CD4-positive, alpha-beta T cell treated with Interleukin-1 beta for 1 hour (primary cell): ENCODE data around the gene DHODH.
"Not testable (repeated sequence)": the region's sequence is repeated elsewhere in the genome, so short reads cannot be mapped to it uniquely, and the experiment has no call there.

Experiments used
- DNase-seq, 2 donors: peaks; one replicate each; pipeline ENCODE4 v3.0.0-alpha.2; 2020 to 2022

The DHODH gene

DNA sequence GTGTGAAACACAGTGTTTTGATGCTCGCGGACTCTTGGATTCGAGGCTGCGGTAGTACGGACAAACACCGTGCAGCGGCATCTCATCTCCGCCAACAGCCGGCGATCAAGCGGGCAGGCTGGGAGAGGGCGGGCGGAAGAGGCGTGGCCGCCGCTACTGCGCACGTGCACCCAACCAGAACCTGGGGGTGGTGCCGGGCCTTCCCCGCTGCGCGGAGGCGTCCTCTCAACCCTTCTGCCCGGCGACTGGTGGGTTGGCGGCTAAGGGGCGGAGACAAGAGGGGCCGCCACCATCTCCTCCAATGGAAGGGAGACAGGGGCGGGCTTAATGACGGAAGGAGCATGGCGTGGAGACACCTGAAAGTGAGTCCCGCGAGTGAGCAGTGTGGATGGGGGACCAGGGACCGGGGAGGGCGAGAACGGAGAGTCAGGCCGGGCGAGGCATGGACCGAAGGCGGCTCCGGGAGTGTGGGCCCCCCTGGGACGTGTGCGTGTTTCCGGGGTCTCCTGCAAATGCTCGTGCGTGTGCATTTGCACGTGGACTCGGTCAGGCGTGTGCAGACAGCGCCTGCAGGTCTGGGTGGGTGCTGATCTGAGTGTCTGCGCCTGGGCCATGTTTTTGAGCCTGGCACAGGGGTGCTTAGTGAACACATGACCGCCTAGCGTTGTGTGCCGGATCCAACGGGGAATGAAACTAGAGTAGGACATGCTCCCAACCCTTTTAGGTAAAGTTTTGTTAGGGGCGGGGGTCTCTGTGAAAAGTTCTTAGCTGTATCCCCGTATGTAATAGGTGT, at the start of gene DHODH:
DHODH (plus strand) TSS at position 321 of the 793 bp plus-strand sequence; CDS start at position 342, 21 bp downstream.
- DNase-seq, result peak; percentile 98

DNA sequence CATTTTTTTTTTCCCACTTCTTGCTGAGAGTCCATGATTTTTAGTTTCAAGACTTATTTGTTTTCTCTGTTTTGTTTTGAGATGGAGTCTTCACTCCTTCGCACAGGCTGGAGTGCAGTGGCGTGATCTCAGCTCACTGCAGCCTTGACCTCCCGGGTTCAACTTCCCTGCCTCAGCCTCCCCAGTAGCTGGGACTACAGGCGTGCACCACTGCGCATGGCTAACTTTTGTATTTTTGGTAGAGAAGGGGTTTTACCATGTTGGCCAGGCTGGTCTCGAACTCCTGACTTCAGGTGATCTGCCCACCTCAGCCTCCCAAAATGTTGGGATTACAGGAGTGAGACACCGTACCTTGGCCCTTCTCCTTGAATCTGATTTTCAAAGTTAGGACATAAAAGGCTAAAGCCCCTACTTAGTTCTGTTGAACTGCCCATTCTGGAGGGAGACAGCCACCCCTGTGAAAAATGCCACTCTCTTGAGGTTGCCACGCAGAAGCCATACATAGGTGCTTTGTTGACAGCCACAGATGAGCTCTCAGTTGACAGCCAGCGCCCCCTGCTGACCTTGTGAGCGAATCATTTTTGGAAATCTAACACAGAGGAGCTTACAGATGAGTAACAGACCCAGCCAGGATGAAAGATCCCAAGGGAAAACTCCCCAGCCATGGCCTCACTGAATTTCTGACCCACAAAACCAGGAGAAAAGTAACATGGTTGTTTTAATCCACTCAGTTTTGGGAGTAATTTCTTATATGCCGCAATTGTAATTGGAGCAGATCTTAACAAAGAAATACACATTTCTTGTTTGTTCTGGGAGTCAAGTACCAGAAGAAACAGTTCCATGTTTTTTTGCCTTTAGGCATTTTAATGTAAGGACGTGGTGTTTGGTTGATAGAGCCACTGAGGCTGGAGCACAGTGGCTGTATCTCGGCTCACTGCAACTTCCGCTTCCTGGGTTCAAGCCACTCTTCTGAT, 47.2 kb upstream of the DHODH start:
- peak; percentile 79 to 80 for DNase-seq

DNA sequence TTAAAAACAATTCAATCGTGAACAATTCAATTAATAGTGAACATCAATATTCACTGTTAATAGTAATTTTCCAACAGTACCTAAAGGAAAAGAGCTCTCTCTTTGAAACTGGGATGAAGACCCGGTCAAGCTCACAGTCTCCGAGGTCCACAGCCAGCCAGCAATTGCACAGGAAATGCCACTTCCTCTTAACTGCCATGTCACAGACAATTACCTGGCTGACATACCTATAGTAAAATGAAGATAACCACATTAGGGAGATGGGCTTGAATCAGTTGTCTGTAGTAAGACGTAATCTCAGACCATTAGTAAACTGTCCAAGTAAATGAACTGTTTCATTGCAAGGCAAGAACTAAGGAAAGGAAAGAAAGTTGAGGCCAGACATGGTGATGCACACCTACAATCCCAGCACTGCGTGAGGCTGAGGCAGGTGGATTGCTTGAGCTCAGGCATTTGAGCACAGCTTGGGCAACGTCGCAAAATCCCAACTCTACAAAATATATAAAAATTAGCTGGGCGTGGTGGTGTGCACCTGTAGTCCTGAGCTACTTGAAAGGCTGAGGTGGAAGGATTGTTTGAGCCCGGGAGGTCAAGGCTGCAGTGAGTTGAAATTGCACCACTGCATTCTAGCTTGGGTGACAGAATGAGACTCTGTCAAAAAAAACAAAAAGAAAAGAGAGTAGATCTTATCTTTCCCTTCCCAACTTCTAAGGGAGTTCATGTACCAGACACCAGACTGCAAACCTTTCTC, 45.2 kb upstream of the DHODH start:
- no peak for DNase-seq

DNA sequence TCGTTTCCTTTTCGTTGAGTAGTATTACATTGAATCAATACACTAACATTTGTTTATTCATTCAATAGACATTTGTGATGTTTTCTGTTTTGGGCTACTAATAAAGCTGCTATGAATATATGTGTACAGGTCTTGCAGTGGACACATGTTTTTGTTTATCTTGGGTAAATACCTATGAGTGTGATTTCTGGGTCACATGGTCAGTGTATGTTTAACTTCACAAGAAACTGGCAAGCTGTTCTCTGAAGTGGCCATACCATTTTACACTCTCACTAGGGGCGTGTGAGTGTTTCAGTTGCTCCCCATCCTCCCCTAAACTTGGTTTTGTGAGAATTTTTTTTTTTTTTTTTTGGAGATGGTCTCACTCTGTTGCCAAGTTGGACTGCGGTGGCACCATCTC, 43.3 kb upstream of the DHODH start:
- DNase-seq, result no peak

DNA sequence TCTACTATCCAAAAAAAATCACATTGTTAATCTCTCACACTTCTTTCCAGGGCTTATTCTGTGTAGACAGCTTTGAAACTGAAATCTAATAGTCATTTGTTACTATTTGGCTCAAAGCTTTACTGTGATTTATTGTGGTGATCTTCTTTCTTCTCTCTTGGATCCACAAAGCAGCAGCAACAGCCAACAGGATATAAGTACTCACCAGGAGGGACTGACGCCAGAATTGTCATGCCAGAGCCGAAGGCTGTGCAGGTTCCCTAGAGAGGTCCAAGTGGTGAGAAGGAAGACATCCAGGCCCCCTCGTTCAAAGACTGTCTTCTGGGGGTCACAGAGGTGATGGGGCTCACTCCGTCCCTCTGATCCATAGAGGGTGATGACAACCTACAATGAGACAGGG, 41.6 kb upstream of the DHODH start:
- no peak for DNase-seq

DNA sequence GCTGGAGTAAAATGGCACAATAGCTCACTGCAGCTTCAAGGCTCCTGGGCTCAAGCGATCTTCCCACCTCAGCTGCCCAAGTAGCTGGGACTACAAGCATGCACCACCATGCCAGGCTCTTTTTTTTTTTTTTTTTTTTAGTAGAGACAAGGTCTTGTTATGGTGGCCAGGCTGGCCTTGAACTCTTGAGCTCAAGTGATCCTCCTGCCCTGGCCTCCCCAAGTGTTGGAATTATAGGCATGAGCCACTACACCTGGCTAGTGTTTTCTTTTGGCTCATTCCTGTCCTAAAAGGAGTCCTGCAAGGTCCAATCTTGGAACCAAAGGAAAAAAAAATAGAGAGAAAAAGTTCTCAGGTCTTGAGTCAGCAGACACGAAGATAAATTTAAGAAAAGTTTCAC, 39.2 kb upstream of the DHODH start:
- no peak for DNase-seq

DNA sequence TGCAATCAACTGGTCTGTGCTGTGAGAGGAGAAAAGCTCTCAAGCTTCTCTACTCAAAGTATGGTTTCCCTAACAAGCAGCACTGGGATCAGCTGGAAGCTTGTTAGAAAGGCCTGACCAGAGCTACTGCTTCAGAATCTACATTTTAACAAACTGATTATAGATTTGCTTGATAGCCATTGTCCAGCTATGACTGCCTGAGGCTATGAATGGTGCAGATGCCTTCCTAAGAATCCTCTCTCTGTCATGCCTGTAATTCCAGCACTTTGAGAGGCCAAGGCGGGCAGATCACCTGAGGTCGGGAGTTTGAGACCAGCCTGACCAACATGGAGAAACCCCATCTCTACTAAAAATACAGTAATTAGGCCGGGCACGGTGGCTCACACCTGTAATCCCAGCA, 37.0 kb upstream of the DHODH start:
- no peak for DNase-seq

DNA sequence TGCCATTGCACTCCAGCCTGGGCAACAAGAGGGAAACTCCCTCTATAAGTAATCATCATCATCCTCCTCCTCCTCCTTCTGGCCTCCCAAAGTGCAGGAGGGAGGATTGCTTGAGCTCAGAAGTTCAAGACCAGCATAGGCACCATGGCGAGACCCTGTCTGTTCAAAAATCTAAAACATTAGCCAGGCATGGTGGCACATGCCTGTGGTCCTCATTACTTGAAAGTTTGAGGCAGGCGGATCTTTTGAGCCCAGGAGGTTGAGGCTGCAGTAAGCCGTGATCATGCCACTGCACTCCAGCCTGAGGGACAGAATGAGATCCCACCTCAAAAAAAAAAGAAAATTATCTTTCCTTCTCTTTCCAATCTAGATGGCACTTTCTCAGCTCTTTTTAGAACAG, 36.2 kb upstream of the DHODH start:
- DNase-seq, result no peak

DNA sequence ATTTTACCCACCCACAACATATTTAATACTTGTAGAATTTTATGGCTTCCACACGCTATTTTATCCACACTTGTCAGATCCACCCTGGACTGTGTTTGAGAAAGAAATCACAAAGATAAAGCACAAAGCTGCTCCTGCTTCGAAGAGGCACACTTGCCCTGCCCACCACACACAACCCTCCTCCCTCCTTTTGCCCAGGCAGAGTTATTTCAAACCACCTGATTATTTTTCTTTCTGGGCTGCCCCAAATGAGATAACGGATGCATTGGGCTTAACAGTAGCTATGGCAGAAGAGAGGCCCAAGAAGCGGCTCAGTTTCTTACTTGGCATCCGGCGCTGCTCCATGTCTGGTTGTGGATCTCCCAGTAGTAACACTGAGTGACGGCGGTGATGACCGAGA, 35.5 kb upstream of the DHODH start:
- DNase-seq, result no peak

DNA sequence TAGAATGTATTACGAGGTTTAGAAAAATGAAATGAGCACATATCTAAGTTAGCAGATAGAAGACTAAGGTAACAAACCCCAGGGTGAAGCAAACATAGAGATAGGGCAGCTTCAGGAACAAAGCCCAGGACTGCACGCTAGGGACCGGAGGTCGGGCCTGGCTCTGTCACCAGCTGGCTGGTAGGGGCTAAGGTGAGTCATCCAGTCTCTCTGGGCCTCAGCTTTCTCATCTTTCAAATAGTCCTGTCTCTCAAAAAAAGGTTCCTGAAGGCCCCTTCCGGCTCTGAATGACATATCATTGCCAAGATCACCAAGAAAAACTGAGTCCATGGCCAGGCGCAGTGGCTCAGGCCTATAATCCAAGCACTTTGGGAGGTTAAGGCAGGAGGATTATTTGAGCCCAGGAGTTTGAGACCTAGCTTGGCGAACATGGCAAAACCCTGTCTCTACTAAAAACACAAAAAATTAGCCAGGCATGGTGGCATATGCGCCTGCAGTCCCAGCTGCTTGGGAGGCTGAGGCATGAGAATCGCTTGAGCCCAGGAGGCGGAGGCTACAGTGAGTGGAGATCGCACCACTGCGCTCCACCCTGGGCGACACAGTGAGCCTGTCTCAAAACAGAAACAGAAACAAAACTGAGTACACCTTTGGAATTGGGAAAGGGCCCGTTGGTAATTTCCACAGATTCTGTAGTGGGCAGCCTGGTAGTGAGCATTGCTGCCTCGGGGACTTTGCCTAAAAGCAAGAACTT, 34.3 kb upstream of the DHODH start:
- DNase-seq, result no peak

DNA sequence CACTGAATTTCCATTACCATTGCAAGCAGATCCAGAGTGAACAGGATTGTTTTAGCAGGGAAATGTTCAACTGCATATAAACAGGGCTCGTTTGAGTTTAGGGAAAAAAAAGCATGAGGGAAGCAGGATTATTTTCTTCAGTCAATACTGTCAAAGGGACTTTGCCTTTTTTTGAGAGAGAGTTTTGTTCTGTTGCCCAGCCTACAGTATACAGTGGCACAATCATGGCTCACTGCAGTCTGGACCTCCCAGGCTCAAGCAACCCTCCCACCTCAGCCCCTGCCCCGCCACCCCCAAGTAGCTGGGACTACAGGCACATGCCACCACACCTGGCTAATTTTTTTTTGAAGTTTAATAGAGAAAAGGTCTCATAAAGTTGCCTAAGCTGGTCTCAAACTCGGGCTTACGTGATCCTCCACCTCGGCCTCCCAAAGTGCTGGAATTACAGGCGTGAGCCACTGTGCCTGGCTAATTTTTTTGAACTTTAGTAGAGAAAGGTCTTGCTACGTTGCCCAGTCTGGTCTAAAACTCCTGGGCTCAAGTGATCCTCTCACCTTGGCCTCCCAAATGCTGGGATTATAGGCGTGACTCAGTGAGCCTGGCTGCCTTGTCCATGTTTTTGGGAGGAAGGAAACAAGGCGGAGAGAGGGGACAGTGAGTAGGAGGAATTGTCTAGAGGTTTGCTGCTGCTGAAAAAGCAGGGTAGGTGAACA, 23.1 kb upstream of the DHODH start:
- DNase-seq, result no peak

DNA sequence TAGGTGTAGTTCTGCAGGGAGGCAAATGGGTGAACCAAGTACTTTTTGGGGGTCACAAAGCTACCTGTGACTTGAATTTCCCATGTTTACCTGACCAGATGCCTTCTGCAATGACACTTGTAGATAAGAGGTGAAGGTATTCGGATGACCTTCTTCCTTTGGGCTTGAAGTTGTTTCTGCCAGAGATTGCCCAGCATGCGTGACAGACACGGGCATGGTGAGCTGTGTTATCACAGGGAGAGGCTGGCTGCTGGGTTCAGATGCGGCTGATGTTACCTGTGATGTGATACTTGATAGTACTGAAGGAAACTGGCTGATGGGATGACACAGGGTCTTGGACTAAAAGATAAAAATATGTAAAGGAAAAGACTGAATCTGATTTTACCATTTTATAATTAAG, 22.4 kb upstream of the DHODH start:
- no peak for DNase-seq

DNA sequence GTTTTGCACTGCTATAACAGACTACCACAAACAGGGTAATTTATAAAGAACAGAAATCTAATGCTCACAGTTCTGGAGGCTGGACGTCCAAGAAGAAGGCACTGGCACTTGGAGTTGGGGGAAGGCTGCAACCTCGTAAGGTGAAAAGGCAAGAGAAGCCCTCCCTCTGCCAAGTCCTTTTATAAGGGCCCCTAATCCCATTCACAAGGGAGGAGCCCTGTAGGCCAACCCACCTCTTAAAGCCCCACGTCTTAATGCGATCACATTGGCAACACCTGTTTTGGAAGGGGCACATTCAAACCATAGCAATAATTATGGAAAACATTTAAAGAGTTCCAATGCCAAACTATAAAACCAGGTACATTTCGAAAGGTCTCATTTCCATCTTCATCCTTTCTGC, 13.5 kb upstream of the DHODH start:
- DNase-seq, result no peak

DNA sequence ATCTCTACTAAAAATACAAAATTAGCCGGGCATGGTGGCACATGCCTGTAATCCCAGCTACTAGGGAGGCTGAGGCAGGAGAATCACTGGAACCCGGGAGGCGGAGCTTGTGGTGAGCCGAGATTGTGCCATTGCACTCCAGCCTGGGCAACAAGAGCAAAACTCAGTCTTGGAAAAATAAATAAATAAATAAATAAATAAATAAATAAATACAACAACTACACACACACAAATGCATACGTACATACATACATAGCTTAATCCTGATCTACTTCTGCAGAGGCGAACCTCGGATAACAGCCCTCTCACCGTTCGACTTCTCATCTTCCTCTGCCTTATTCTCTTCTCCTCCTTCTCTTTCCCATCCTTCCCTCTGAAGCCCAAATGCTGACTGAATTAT, 11.0 kb upstream of the DHODH start:
- DNase-seq, result not testable (repeated sequence)

DNA sequence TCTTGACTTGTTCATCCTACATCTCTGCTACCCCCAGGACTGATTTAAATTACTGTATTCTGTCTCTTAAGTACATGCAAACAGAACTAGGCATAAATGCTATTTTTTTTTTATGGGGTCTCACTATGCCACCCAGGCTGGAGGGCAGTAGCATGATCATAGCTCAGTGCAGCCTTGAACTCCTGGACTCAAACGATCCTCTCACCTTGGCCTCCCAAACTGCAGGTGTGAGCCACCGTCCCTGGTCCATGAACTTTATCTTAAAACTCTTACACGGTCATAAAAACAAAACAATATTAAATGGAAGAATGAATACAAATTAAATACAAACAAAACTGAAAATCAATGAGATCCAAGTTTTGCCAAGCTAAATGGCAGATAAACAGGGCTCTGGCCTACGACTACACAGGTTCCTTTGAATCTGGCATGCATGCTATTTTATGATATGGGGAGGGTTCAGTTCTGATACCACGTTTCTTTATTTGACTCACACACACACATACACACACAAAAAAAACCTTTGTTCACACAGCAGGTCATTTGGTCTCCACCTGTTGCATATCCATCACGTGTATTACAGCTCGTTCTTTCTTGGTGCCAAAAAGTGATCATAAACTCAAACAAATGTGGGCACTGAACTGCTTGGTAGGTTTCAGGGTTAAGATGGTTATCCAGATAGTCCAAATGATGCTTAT, 7.2 kb upstream of the DHODH start:
- no peak for DNase-seq

DNA sequence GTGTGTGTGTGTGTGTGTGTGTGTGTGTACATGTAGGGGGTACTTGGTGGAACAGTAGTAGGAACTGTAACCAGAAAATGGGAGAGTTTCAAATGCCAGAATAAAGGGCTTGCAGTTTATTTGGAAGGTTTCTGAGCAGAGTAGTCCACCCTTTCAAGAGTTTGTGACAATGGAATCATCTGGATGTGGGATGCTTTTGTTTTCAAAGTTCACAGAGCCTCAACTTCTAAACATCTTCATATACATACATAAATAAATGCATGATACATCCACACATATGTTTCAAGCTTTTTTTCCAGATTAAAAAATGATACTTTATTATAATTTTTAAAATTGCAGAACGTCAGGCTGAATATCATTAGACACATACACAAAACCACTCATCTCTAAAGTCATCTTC, 5.9 kb upstream of the DHODH start:
- DNase-seq, result no peak

DNA sequence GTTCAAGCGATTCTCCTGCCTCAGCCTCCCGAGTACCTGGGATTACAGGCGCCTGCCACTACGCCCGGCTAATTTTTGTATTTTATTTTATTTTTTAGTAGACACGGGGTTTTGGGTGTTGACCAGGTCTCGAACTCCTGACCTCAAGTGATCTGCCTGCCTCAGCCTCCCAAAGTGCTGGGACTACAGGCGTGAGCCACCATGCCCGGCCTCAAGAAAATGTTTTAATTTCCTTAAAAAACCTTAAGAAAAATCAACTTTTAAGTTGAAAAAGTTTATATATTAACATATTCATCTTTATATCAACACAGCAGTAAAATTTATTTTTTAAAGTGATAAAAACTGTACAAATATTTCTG, 500 bp upstream of the DHODH start:
- not testable (repeated sequence) for DNase-seq

DNA sequence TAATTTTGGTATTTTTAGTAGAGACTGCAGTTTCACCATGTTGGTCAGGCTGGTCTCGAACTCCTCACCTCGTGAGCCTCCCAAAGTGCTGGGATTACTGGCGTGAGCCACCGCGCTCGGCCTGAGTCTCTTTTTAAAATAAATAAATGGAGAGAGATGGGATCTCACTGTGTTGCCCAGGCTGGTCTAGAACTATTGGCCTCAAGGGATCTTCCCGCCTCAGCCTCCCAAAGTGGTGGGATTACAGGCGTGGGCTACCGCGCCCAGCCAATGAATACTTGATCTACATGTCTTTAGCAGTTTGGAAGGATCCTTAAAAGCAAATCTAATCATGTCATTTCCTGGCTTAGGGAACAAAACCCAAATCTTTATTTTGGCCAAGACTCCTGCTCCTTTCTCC, 1.2 kb downstream of the DHODH start:
- DNase-seq, result no peak

DNA sequence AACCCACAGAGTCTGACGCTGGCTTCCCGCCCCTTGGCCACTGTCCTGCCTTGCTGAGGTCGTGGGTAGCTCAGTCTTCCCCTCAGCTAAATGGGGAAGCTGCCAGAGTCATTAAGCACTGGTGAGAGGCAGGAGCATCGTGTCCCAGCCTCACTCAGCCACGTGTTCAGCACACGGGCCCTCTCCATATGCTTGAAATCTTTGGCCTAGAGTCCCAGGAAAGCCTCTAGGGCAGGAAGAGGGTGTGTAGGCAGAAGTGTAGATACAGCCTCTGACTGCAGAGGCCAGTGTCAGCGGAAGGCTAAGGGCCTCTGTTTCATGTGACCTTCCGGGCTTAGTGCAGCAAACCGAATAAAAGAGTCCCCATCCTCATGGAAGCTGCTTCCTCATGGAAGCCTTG, 4.1 kb downstream of the DHODH start:
- DNase-seq, result no peak

DNA sequence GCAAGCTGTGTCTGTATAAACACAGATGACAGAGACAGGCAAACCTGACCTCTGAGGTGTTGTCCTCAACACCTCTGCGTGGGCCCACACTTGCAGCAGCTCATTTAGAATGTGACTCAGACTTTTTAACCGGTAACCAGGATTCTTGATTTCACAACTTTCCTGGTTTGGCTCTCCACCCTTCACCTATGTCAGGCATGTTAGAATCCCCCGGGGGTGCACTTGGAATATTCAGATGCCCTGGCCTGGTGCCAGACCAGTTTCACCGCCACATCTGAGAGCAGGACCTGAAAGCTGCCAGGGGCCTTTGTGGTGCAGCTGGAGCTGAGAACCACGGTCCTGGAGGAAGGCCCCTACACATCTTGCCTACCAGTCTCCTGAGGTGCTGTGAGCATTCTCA, 4.8 kb downstream of the DHODH start:
- no peak for DNase-seq

DNA sequence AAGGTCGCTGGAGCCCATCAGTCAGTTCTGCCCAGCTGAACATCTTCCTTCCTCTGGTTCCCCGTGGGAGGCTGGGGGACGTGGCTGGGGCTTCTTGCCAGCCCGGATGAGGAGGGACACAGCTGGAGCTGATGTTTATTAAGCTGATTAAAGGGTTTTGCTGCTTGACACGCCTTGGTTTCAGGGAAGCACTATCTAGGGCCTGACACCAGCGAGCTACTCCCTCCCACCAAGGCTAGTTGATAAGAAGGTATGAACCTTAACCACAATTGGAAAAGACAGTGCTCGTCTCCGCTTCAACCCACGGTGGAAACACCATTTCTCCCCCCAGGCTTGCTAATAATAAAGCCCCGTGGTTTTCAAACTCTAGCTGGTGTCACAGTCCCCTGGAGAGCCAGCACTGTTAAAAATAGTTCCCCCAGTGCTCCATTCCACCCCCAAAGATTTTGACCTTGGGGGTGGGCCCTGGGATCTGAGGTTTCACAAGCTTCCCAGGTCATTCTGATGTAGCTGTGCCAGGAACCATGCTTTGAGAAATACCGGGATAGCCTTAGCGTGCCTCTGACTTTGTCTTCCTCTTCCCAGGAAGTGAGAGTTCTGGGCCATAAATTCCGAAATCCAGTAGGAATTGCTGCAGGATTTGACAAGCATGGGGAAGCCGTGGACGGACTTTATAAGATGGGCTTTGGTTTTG, 5.5 kb downstream of the DHODH start:
- DNase-seq, result no peak
